K562 (cell line): ENCODE data around the gene NUFIP2. TPM values are rescaled to one million over a fixed set of nuclear protein-coding genes. Genes with fewer than 3 reads are reported as not detected.

ENCODE experiments used
- BRF2 ChIP-seq: IDR thresholded peaks from 3 replicates; pipeline ENCODE4 v1.6.1; 2011; ENCODE audit warnings: borderline replicate concordance, mild to moderate bottlenecking; ENCODE audit not compliant: insufficient read length, insufficient read depth
- CREB5 ChIP-seq: fragments of 250-450 bp; sonication (Bioruptor Pico); IDR thresholded peaks from 2 replicates; pipeline ENCODE4 v1.5.0; 2020; ENCODE audit warnings: mild to moderate bottlenecking
- HMGXB4 ChIP-seq: sonication (generic); formaldehyde crosslinking; IDR thresholded peaks from 2 replicates; pipeline ENCODE4 v1.8.1; 2023; ENCODE audit warnings: mild to moderate bottlenecking, missing genetic modification reagents
- MED1 ChIP-seq: sonication (generic); formaldehyde crosslinking; IDR thresholded peaks from 2 replicates; pipeline ENCODE4 v1.8.1; 2023; ENCODE audit warnings: missing genetic modification reagents, borderline replicate concordance
- MEIS2 ChIP-seq: fragments of 450-650 bp; IDR thresholded peaks from 2 replicates; pipeline ENCODE4 v1.6.1; 2014; ENCODE audit warnings: mild to moderate bottlenecking; ENCODE audit not compliant: partially characterized antibody
- MLLT1 ChIP-seq, 2 experiments: fragments of 450-650 bp; IDR thresholded peaks; 2 replicates each; pipeline ENCODE4 v1.6.1; 2016
- MXI1 ChIP-seq: IDR thresholded peaks from 2 replicates; pipeline ENCODE4 v1.6.1; 2011; ENCODE audit warnings: low read depth, mild to moderate bottlenecking, improper control_type of control experiment, low read length
- SFPQ ChIP-seq: fragments of 200-400 bp; formaldehyde crosslinking; IDR thresholded peaks from 2 replicates; pipeline ENCODE4 v1.6.1; 2017; ENCODE audit warnings: mild to moderate bottlenecking, low read depth, low read length, moderate library complexity
- SMC3 ChIP-seq: conservative IDR thresholded peaks from 2 replicates; pipeline ENCODE4 v1.6.1; 2011; ENCODE audit warnings: low read depth, low read length, improper control_type of control experiment; ENCODE audit not compliant: insufficient read depth
- TAF9B ChIP-seq: fragments of 450-650 bp; IDR thresholded peaks from 2 replicates; pipeline ENCODE4 v1.6.1; 2018; ENCODE audit warnings: mild to moderate bottlenecking; ENCODE audit not compliant: partially characterized antibody
- ZMIZ1 ChIP-seq, 2 experiments: fragments of 150-350 bp in 1 of 2; IDR thresholded peaks; 2 replicates each; pipeline ENCODE4 v1.6.1; 2012 to 2016; ENCODE audit warnings: low read depth in 2 of 2, low read length in 2 of 2, mild to moderate bottlenecking in 1 of 2, moderate library complexity in 1 of 2
- polyA plus RNA-seq, 8 experiments: library from polyadenylated mRNA; depleted of rRNA in 4 of 8; stranded (reverse) in 5 of 8; unstranded in 3 of 8; fragments of >200 nt; fragmentation: Nextera tagmentation in 2 of 8; fragmentation: Illumina TruSeq in 1 of 8; extraction: Ambion mirVana in 2 of 8; extraction: Trizol in 1 of 8; gene quantifications; 2 replicates each; pipeline versions ENCODE4 v1.2.1 to v1.2.3, GENCODE V29; 2011 to 2014; ENCODE audit warnings: inconsistent platforms in 1 of 8, missing spikeins in 1 of 8
- total RNA-seq, 7 experiments: library from RNA; depleted of rRNA in 6 of 7; stranded (reverse); fragments of >200 nt in 6 of 7; fragmentation: Illumina TruSeq in 2 of 7; extraction: Trizol in 2 of 7; gene quantifications; 2 replicates each; pipeline versions ENCODE4 v1.2.1 to v1.2.3, GENCODE V29; 2011 to 2021; ENCODE audit warnings: low replicate concordance in 1 of 7

The NUFIP2 gene
- total and polyA plus RNA-seq, 9 of the 15 experiments (the other 6 are each of a cell fraction or from before 2014, with no cell fraction given), result 4.9 to 40.7 (median 18.5) TPM

- no peak for TF ChIP-seq HMGXB4 (CRISPR knock-in tag)
- no peak for TF ChIP-seq BRF2
- no peak for TF ChIP-seq MED1 (CRISPR knock-in tag)
- TF ChIP-seq ZMIZ1 (IDR thresholded peaks at IDR 0.05; ENCODE audit: low read depth in 2 of 2, low read length in 2 of 2), result no peak
- TF ChIP-seq SFPQ, result no peak
- TF ChIP-seq MLLT1 (IDR thresholded peaks at IDR 0.05), result no peak
- peak; percentile 19 for TF ChIP-seq MEIS2
- TF ChIP-seq SMC3, result 0 out of 2 replicates have a peak, but pooled peaks have one; percentile 23
- TF ChIP-seq MXI1, result no peak
- TF ChIP-seq TAF9B, result no peak
- no peak for TF ChIP-seq CREB5 (CRISPR knock-in tag)
Observed at GRCh38 chr17:29252101-29252791, 41.7 kb downstream of the NUFIP2 start (continued).
